Left colon (tissue), 2 donors: Measurements from ENCODE around the gene SEPSECS. TPM values are rescaled to one million over a fixed set of nuclear protein-coding genes. Genes with fewer than 3 reads are reported as not detected.

Source experiments
- ATAC-seq: fragments of 200-7000 bp; cut with Tn5 transposase; one replicate; pipeline ENCODE4 v1.9.1; 2020; ENCODE audit warnings: mild to moderate bottlenecking, moderate library complexity
- DNase-seq, 2 donors: peaks; one replicate each; pipeline ENCODE4 v3.0.0-alpha.2; 2020
- intact Hi-C, 2 donors: fragments of 100-400 bp; cut with DNase I in 1 of 2; cut with micrococcal nuclease in 1 of 2; formaldehyde crosslinking; loops; one replicate each; pipeline versions ENCODE4 v1.11.2 to v1.14.0; 2022; cut with DNase I, micrococcal nuclease
- total RNA-seq, 2 donors: library from RNA; stranded (reverse); fragmentation: NEBNext Ultra II Directional; extraction: Animal tissue kit (Norgen Biotek cat#: 25700); gene quantifications; one replicate each; pipeline ENCODE4 v1.2.1, GENCODE V29; 2021
- donor health status: DM: no; HTN: no; CAD: no.
- donor health status: DM: yes; HTN: yes; CAD: no.

The SEPSECS gene
- total RNA-seq, 2 donors from 2014 or later = 11.1 to 17.7 TPM

GRCh38 chr4:25160714-25161592 lies 704 bp upstream of the SEPSECS start:
- ATAC-seq (peak; percentile 55), DNase-seq (no peak)
- intact Hi-C loops = no loop called here

DNA sequence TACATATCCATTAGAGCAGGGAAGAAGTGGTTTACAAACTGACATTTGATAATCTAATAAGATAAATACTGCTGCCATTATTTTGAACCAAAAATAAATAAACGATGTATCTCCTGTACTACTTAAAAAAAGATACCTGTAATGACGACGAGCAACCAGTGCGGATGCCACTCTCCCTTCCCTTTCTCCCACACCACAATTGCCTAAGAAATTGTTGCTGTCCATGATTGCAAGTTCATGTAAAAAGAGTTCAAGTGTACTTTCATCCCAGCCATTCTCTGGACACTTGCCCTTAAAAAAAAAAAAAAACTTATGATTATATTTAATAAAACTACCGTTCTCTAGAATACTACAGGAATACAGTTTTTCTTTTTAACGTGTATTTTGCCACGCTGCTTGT lies 1.4 kb downstream of the SEPSECS start:
- DNase-seq (no peak), ATAC-seq (no peak)
- intact Hi-C loops = no loop called here

GRCh38 chr4:25157081-25157480 lies 3.2 kb downstream of the SEPSECS start:
- intact Hi-C loops = no loop called here
- ATAC-seq (no peak), DNase-seq (no peak)

- ATAC-seq (no peak), DNase-seq (no peak)
- intact Hi-C loops = no loop called here
Measured at GRCh38 chr4:25155947-25156346, 4.3 kb downstream of the SEPSECS start.

DNA sequence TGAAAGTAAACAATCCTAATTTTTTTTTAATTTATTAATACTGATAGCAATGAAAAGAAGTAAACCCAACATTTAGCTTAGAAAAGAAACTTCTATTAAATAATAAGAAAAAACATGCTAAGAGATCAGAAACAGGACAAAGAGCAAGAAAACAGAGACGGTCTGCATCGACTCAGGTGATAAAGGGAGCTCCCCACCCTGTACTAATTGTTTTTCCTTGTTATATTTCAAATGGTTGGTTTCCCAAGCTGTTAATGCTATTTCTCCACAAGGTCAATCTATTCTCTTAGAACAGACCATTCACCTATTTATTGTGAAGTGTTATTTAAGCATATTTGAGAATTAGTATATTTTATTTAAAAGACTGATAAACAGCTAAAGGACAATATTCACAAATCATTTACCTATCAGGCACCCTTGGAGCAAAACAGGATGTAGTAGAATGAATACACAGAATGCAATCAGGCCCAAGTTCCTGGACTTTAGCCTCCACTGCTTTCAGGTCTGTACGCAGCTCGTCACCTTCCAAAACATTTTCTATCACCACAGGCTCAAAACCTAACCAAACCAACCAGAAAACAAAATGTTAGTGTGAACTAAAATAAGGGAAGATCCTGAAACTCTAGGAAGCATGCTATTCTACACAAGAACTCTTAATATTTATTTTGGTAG lies 5.5 kb downstream of the SEPSECS start:
- intact Hi-C loops = no loop called here
- DNase-seq (peak; percentile 22 to 43), ATAC-seq (peak; percentile 88)

DNA sequence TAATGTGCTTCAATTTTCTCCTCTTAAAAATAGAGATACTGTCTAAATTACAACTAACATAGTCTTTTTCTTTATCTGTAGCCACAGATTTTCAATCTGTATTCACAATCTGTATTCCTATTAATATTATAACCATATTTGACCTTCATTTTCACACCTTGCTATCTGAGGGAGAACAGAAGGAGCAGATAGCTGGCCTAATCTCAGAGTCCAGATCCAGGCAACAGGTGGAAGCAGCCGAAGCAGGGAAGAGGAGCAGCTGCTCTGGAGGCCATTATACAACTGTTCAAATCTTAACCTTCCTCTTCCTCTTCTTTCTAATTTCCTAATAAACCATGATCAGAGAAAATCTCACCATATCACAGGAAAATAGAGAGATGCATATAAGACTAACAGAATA lies 14.2 kb downstream of the SEPSECS start:
- no peak for DNase-seq
- intact Hi-C loops = loop anchor here in 1 of 2 donors (10.0 kb wide), 1 partner anchor 161 kb away; no protein-coding TSS in a partner anchor
- no peak for ATAC-seq

GRCh38 chr4:25144870-25145481 lies 15.3 kb downstream of the SEPSECS start:
- DNase-seq = no peak
- intact Hi-C loops = loop anchor here in 1 of 2 donors (10.0 kb wide), 1 partner anchor 160 kb away; no protein-coding TSS in a partner anchor
- no peak for ATAC-seq

DNA sequence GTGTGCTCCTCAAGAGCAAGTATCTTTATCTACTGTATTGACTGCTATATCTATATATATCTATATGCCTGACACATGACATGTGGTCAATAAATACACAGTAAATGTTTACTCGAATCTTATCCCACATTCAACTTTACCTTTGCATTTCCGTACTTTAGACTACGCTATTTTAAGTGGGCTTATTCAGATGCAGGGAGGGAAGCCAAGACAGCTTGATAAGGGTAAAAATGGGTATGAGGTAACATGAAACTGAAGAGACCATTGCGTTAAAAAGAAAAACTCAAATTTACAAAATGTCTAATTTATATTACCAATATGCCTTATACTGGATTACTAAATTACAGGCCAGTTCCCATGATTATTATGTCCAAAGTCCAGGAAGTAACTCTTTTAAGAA lies 17.8 kb downstream of the SEPSECS start:
- ATAC-seq (no peak), DNase-seq (no peak)
- intact Hi-C loops = loop anchor here in 1 of 2 donors (10.0 kb wide), 1 partner anchor 158 kb away; no protein-coding TSS in a partner anchor

DNA sequence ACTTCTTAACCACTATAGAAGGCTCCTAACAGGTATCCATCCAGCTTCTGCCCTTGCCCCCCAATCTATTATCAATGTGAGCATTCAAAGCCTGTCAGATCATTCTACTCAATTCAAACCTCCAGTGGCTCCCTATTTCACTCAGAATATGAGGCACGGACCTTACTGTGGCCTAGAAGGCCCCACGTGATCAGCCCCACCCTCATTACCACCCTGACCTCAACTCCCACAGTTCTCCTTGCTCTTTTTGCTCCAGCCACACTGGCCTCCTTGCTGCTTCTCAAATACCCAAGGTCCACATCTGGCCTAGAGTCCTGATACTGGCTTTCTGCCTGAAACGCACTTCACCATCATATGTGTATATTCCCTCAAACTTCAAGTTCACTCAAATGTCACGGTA lies 18.7 kb downstream of the SEPSECS start:
- intact Hi-C loops = loop anchor here in 1 of 2 donors (10.0 kb wide), 1 partner anchor 157 kb away; no protein-coding TSS in a partner anchor
- DNase-seq (no peak), ATAC-seq (no peak)

DNA sequence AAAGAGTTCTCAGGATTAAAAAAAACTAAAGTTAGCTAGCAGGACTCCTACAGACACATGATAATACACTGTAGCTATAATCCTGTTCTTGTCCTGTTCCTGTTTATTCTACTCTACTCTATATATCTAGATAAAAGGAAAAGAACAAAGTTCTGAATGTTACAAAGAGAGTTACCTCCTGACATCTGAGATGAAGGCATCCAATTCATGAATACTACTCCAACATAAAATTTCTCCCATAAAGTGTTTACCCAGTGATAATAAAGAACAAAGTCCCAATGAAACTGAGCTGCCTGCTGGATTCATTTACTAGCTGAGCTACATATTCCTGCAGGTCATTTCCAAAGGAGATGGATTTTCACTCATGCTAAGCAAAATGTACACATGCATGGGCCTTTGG lies 27.1 kb downstream of the SEPSECS start:
- no peak for DNase-seq
- peak; percentile 95 for ATAC-seq

GRCh38 chr4:25131926-25132325 lies 28.3 kb downstream of the SEPSECS start:
- intact Hi-C loops = no loop called here
- DNase-seq (no peak), ATAC-seq (no peak)

More for the DNA sequence above, 27.1 kb downstream of the SEPSECS start:
- intact Hi-C loops = no loop called here

- DNase-seq (no peak), ATAC-seq (no peak)
- intact Hi-C loops = no loop called here
Measured at GRCh38 chr4:25131381-25131780, 28.9 kb downstream of the SEPSECS start.

GRCh38 chr4:25129917-25130316 lies 30.3 kb downstream of the SEPSECS start:
- DNase-seq = no peak
- intact Hi-C loops = no loop called here
- ATAC-seq = no peak

DNA sequence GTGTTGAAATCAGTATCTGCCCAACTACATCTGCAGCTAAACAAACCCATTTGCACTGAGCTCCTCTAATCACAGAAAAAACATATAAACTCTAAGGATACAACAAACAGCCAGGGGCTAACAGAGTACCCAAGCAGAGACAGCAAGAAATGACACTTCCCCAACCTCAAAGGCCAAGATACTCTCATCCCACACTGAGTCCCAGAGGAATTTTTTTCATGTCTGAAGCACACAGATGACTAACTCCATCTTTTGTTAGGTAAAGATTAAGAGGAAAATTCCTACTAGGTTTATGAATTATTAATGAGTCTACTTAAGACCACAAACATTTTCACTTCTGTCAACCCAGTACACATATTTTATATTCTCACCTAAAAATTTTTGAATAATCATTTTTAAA lies 31.6 kb downstream of the SEPSECS start:
- no peak for ATAC-seq
- intact Hi-C loops = no loop called here
- no peak for DNase-seq

DNA sequence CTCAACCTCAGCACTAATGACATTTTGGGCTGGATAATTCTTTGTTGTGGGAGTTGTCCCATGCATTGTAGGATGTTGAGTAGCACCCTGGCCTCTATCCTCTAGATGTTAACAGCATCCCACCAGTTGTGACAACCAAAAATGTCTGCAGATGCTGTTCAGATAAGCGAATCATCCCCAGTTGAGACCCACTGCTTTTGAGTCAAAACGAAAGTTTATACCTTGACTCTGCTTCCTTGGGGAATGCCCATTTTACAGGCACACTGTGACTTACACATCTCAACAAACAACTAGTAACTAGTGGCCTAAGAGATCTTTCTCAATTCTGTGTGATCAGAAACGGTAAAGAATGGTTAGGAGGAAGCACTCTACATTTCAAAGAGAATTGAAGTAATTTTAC lies 37.0 kb downstream of the SEPSECS start:
- no peak for ATAC-seq
- DNase-seq = no peak
- intact Hi-C loops = no loop called here

DNA sequence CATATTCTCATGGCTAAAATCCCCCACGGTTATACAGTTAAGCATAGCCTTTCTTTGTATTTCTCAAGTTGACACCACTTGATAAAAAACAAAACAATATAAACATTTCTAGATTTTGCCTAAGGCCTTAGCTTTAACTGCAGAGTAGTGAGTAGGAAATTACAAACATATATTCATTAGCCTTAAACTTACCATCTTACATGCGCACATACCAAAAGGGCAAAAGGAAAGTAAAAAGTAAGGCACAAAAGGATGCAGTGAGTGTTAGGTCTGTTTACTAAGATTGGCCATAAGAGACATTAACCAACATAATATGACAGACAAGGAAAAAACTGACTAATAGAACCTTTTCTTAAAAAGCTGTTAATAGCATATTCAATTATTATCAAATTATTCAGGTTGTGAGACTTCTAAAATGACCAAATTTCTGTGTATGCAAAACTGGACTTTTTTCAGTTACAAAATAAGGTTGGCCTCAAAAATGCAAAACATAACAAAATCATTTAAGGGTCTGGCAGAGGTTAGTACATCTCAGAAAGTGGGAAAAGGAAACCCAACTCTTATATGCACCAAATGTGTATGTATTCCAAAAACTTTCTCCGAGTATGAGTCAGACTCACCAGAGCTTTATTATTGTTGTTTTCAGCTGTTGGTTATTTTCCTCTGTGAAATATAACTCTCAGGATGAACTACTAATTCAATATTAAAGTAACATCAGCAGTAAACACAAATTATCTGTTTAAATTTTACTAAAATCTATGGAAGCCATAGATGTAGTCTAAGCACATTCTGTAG lies 39.9 kb downstream of the SEPSECS start:
- intact Hi-C loops = no loop called here
- no peak for ATAC-seq
- DNase-seq = no peak

DNA sequence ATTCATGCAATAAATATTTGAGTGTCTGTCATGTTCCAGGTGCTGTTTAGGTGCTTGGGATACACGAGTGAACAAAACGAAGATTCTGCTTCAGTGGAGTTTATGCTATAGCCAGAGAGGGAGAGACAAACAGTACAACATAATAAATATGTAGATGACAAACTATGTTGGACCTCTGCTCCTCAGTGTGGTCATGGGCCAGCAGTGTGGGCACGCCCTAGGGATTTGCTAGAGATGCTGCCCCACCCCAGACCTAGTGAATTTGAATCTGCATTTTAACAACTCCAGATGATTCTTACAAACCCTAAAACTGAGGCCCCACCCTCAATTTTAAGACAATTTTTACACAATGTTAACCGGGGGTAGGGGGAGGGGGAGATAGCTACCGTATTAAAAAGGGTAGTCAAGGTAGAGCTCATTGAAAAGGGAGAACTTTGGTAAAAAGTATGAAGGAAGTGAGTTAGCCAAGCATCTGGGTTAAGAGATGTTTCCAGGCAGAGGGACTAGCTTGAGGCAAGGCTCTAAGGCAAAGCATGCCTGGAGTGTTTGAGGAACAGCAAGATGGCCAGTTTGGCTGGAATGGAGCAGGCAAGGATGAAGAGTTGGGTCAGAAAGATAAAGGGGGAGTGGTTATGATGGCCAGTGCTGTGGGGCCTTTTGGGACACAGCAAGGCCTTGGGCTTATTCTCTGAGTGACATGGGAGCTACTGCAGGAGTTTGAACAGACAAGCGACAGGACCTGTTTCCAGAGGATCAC lies 42.4 kb downstream of the SEPSECS start:
- no peak for DNase-seq
- intact Hi-C loops = no loop called here
- peak; percentile 33 for ATAC-seq

- ATAC-seq (no peak), DNase-seq (no peak)
- intact Hi-C loops = no loop called here
Measured at GRCh38 chr4:25117274-25117673, 43.0 kb downstream of the SEPSECS start.
